Measurements from ENCODE around the gene SLC2A4RG. TPM values are rescaled to one million over a fixed set of nuclear protein-coding genes. Genes with fewer than 3 reads are reported as not detected.
"Not testable (repeated sequence)": the region's sequence is repeated elsewhere in the genome, so short reads cannot be mapped to it uniquely, and the experiment has no call there.

SLC2A4RG gene
- polyA plus RNA-seq, 1 of the 3 experiments (the other 2 are of a cell fraction), result 90.9 TPM

- 95% methylated on average over 2 of the region's 2 CpGs for WGBS (ENCODE audit: low lambda C conversion rate)
- POLR2A ChIA-PET, result interaction anchor here (1.0 kb wide), 1 partner anchor 11 kb away, joined by 3 read pairs; the partner anchor contains the start of genes ARFRP1 and ZGPAT
Measured at GRCh38 chr20:63718996-63719395, 20.6 kb upstream of the SLC2A4RG start.

DNA sequence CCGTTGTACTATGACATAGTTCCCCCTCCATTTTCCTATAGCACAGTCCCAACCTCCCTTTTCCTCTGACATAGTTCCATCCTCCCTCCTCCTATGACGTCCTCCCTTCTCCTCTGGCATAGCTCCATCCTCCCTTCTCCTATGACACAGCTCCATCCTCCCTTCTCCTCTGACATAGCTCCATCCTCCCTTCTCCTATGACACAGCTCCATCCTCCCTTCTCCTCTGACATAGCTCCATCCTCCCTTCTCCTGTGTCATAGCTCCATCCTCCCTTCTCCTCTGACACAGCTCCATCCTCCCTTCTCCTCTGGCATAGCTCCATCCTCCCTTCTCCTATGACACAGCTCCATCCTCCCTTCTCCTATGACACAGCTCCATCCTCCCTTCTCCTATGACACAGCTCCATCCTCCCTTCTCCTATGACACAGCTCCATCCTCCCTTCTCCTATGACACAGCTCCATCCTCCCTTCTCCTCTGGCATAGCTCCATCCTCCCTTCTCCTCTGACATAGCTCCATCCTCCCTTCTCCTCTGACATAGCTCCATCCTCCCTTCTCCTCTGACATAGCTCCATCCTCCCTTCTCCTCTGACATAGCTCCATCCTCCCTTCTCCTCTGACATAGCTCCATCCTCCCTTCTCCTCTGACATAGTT lies 16.5 kb upstream of the SLC2A4RG start:
- CTCF ChIA-PET, result interaction anchor here (1.8 kb wide), 1 partner anchor 52 kb away, joined by 8 read pairs; no protein-coding TSS in a partner anchor

More at GRCh38 chr20:63718996-63719395, 20.6 kb upstream of the SLC2A4RG start:
- H3K9me2 ChIP-seq, result no peaks in the 10 kb centered on the region
- CTCF ChIA-PET, result interaction anchor here (1.0 kb wide), 1 partner anchor 57 kb away, joined by 3 read pairs; no protein-coding TSS in a partner anchor
- H2AFZ ChIP-seq (ENCODE audit: low read depth), result no peak overlapping the region
- no peak for DNase-seq
- H3K9me3 ChIP-seq, result no peaks in the 10 kb centered on the region
- no peaks in the 10 kb centered on the region for H4K20me1 ChIP-seq (ENCODE audit: insufficient read depth)
- no peaks in the 10 kb centered on the region for H3F3A ChIP-seq (replicated peaks; ENCODE audit: insufficient read depth)
- no peaks in the 10 kb centered on the region for H3K27me3 ChIP-seq (ENCODE audit: insufficient read depth)
- TF ChIP-seq RXRA (IDR thresholded peaks at IDR 0.05; ENCODE audit: borderline replicate concordance, low read depth) (no peak), PBX3 (IDR thresholded peaks at IDR 0.05) (no peak), YY1 (IDR thresholded peaks at IDR 0.05; ENCODE audit: low read depth) (no peak), RAD21 (IDR thresholded peaks at IDR 0.05; ENCODE audit: low read length) (no peak), USF2 (IDR thresholded peaks at IDR 0.05; ENCODE audit: borderline replicate concordance, low read depth, low read length) (no peak)
- TF ChIP-seq, protein P1, sequence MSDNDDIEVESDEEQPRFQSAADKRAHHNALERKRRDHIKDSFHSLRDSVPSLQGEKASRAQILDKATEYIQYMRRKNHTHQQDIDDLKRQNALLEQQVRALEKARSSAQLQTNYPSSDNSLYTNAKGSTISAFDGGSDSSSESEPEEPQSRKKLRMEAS (IDR thresholded peaks at IDR 0.05; ENCODE audit: low read depth), result no peak
- H3K27ac ChIP-seq (ENCODE audit: low read depth in 2 of 2, low read length in 1 of 2), result no peak overlapping the region
- H3K79me2 ChIP-seq (ENCODE audit: insufficient read depth), result peaks cover 89% of the 10 kb centered on the region
- no peaks in the 10 kb centered on the region for H3K4me1 ChIP-seq (ENCODE audit: control insufficient read depth in 1 of 2, insufficient read depth in 2 of 2, low read depth in 1 of 2, low read length in 1 of 2)
- H3K9ac ChIP-seq, result no peak overlapping the region
- H3K4me2 ChIP-seq, result no peak overlapping the region
- H3K4me3 ChIP-seq (ENCODE audit: low read depth in 2 of 2, low read length in 1 of 2), result no peak overlapping the region
- H3K36me3 ChIP-seq (replicated peaks in 1 of 2; ENCODE audit: control insufficient read depth in 1 of 2, insufficient read depth in 2 of 2, low read length in 1 of 2), result peaks cover 15 to 70% of the 10 kb centered on the region in 2 experiments

GRCh38 chr20:63730189-63730733 lies 9.3 kb upstream of the SLC2A4RG start:
- H3K4me2 ChIP-seq; H3K4me1 ChIP-seq (ENCODE audit: control insufficient read depth in 1 of 2, insufficient read depth in 2 of 2, low read depth in 1 of 2, low read length in 1 of 2); H3K27ac ChIP-seq (ENCODE audit: low read depth in 2 of 2, low read length in 1 of 2); H3K9ac ChIP-seq; H3K9me3 ChIP-seq; DNase-seq; H3K27me3 ChIP-seq (ENCODE audit: insufficient read depth); H3K9me2 ChIP-seq; POLR2A ChIA-PET; H3K4me3 ChIP-seq (ENCODE audit: low read depth in 2 of 2, low read length in 1 of 2); H2AFZ ChIP-seq (ENCODE audit: low read depth); H4K20me1 ChIP-seq (ENCODE audit: insufficient read depth); CTCF ChIA-PET: not testable (repeated sequence)
- Histone ChIP-seq H3K79me2 (ENCODE audit: insufficient read depth) (peaks cover 63% of the 10 kb centered on the region), H3F3A (replicated peaks; ENCODE audit: insufficient read depth) (peaks cover 16% of the 10 kb centered on the region), H3K36me3 (replicated peaks in 1 of 2; ENCODE audit: control insufficient read depth in 1 of 2, insufficient read depth in 2 of 2, low read length in 1 of 2) (peaks cover 15 to 28% of the 10 kb centered on the region in 2 experiments)
- 96% methylated on average over 18 of the region's 18 CpGs for WGBS (ENCODE audit: low lambda C conversion rate)

More for the DNA sequence above, 16.5 kb upstream of the SLC2A4RG start:
- H3K4me3 ChIP-seq (ENCODE audit: low read depth in 2 of 2, low read length in 1 of 2); H3F3A ChIP-seq (replicated peaks; ENCODE audit: insufficient read depth); DNase-seq; H3K4me1 ChIP-seq (ENCODE audit: control insufficient read depth in 1 of 2, insufficient read depth in 2 of 2, low read depth in 1 of 2, low read length in 1 of 2); H4K20me1 ChIP-seq (ENCODE audit: insufficient read depth); H3K9me3 ChIP-seq; H3K9me2 ChIP-seq; H3K9ac ChIP-seq; H3K27me3 ChIP-seq (ENCODE audit: insufficient read depth); H2AFZ ChIP-seq (ENCODE audit: low read depth); H3K4me2 ChIP-seq; H3K27ac ChIP-seq (ENCODE audit: low read depth in 2 of 2, low read length in 1 of 2): not testable (repeated sequence)
- POLR2A ChIA-PET, result interaction anchor here (1.1 kb wide), 2 partner anchors 15 kb away, joined by 3 to 4 read pairs; partner anchors contain the start of genes ARFRP1 and ZGPAT
- Histone ChIP-seq H3K36me3 (replicated peaks in 1 of 2; ENCODE audit: control insufficient read depth in 1 of 2, insufficient read depth in 2 of 2, low read length in 1 of 2) (peaks cover 14 to 58% of the 10 kb centered on the region in 2 experiments), H3K79me2 (ENCODE audit: insufficient read depth) (peaks cover 88% of the 10 kb centered on the region)
- WGBS (ENCODE audit: low lambda C conversion rate), result 95% methylated on average over 2 of the region's 2 CpGs

All from SK-N-SH (cell line).